ENCODE results near the gene METTL15.
A peak's percentile ranks its signal among the peaks of the same experiment; 100 is the strongest.

METTL15 gene, protein sequence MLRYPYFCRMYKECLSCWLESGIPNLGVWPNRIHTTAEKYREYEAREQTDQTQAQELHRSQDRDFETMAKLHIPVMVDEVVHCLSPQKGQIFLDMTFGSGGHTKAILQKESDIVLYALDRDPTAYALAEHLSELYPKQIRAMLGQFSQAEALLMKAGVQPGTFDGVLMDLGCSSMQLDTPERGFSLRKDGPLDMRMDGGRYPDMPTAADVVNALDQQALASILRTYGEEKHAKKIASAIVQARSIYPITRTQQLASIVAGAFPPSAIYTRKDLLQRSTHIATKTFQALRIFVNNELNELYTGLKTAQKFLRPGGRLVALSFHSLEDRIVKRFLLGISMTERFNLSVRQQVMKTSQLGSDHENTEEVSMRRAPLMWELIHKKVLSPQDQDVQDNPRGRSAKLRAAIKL

GRCh38 chr11:28107750-28108618 is at the start of gene METTL15, which contains the start of gene KIF18A:
Gene METTL15 (plus strand): TSS chr11:28108388. CDS start chr11:28113335, 4,947 bp downstream.
Gene KIF18A (minus strand): TSS chr11:28108156. CDS start chr11:28097947, 10,209 bp downstream.
- H3K9me3 Mint-ChIP-seq, result no peaks in the 10 kb centered on the region
- no peaks in the 10 kb centered on the region for H3K27me3 Mint-ChIP-seq (ENCODE audit: low read depth)
- TF ChIP-seq CTCF (IDR thresholded peaks at IDR 0.05; ENCODE audit: unreplicated experiment in 3 of 3), result no peak
- peaks cover 51% of the 10 kb centered on the region for H3K4me1 Mint-ChIP-seq
- H3K36me3 Mint-ChIP-seq (ENCODE audit: low read depth), result peaks cover 8% of the 10 kb centered on the region
- H3K27ac Mint-ChIP-seq, result peak within 1 kb of the TSS; percentile 91 to 98 (median 95)
- peak within 1 kb of the TSS; percentile 91 to 98 (median 91) for H3K4me3 Mint-ChIP-seq

DNA sequence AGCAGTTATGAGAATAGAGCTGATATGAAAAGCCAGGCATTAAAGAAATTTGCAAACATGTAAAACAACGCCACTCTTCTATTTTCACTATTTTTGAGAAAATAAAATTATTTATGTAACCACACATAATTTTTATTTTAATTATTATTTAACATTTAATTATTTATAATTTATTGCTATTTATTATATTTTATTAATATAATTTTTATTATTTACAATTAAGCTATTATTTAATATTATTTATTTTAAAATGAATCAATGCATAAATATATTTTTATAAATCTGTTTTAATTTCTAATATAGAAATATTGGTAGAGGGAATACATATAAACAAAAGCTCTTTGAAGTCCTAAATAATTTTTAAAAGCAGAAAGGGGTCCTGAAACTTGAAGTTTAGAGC is 36.9 kb upstream of the METTL15 start:
- Mint-ChIP-seq H3K27me3 (ENCODE audit: low read depth) (no peaks in the 10 kb centered on the region), H3K27ac (no peak overlapping the region), H3K4me1 (peaks cover 5% of the 10 kb centered on the region), H3K36me3 (ENCODE audit: low read depth) (peaks cover 10% of the 10 kb centered on the region), H3K9me3 (no peaks in the 10 kb centered on the region), H3K4me3 (no peak overlapping the region)
- TF ChIP-seq CTCF (IDR thresholded peaks at IDR 0.05; ENCODE audit: unreplicated experiment in 3 of 3), result no peak

GRCh38 chr11:28072321-28072720 is 35.9 kb upstream of the METTL15 start:
- Mint-ChIP-seq H3K27ac (peak overlapping the region in 1 of 3 experiments; percentile 19), H3K9me3 (no peaks in the 10 kb centered on the region), H3K27me3 (ENCODE audit: low read depth) (no peaks in the 10 kb centered on the region), H3K36me3 (ENCODE audit: low read depth) (peaks cover 13% of the 10 kb centered on the region), H3K4me3 (no peak overlapping the region), H3K4me1 (peaks cover 5% of the 10 kb centered on the region)
- no peak for TF ChIP-seq CTCF (IDR thresholded peaks at IDR 0.05; ENCODE audit: unreplicated experiment in 3 of 3)

DNA sequence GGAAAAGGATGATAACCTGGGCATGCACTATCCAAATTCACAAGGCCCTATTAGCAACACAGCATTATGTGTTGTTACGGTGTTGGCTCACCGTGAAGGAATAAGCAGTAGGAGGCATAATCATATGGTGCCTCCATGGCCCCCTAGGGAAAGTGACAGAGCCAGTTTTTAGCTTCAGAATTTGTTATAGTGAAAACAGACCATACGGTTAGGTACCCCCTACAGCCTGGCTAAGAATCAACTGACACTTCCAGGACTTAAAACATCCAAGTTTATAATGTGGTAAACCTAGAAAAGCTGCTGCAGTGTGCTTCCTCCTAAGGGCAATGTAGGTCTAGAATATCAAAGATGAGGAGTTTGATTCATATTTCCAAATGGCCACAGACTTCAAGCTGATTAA is 30.7 kb upstream of the METTL15 start:
- no peak overlapping the region for H3K4me3 Mint-ChIP-seq
- H3K27me3 Mint-ChIP-seq (ENCODE audit: low read depth), result no peaks in the 10 kb centered on the region
- no peak for TF ChIP-seq CTCF (IDR thresholded peaks at IDR 0.05; ENCODE audit: unreplicated experiment in 3 of 3)
- peaks cover 2% of the 10 kb centered on the region for H3K4me1 Mint-ChIP-seq
- H3K9me3 Mint-ChIP-seq, result no peaks in the 10 kb centered on the region
- H3K27ac Mint-ChIP-seq, result no peak overlapping the region
- H3K36me3 Mint-ChIP-seq (ENCODE audit: low read depth), result peaks cover 22% of the 10 kb centered on the region

DNA sequence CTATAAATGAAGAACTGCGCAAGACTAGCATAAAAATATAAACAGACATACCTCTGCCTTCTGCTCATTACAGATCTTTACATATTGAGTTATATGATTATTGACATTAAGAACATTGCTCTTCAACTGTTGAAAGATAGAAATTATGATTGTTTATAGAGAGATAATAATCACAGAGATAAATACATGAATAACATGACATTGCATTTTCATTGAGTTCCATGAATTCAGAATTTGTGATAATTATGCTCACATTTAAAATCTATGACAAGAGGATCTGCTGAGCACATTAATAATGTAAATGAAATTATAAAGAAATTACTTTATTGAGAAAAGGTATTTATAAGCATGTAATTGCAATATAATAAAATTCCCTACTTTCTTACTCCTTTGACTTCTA is 25.1 kb upstream of the METTL15 start:
- no peaks in the 10 kb centered on the region for H3K9me3 Mint-ChIP-seq
- no peak overlapping the region for H3K27ac Mint-ChIP-seq
- no peak for TF ChIP-seq CTCF (IDR thresholded peaks at IDR 0.05; ENCODE audit: unreplicated experiment in 3 of 3)
- H3K4me3 Mint-ChIP-seq, result no peak overlapping the region
- H3K36me3 Mint-ChIP-seq (ENCODE audit: low read depth), result peaks cover 34% of the 10 kb centered on the region
- no peaks in the 10 kb centered on the region for H3K27me3 Mint-ChIP-seq (ENCODE audit: low read depth)
- no peaks in the 10 kb centered on the region for H3K4me1 Mint-ChIP-seq

Measured in nephron (organoid).